HUES48 (cell line): Measurements from ENCODE around the gene DGLUCY.
"Not testable (repeated sequence)": the region's sequence is repeated elsewhere in the genome, so short reads cannot be mapped to it uniquely, and the experiment has no call there.

Experiments used
- H3K27ac ChIP-seq: one replicate; pipeline ENCODE4 v1.7.0; 2013; ENCODE audit warnings: low read depth, low read length, inconsistent platforms
- H3K27me3 ChIP-seq: 2 replicates; pipeline ENCODE4 v1.6.1; 2013; ENCODE audit warnings: mild to moderate bottlenecking, low read length; ENCODE audit not compliant: control insufficient read depth, insufficient read depth
- H3K36me3 ChIP-seq: 2 replicates; pipeline ENCODE4 v1.6.1; 2013; ENCODE audit warnings: low read length; ENCODE audit not compliant: control insufficient read depth, insufficient read depth
- H3K4me1 ChIP-seq: 2 replicates; pipeline ENCODE4 v1.6.1; 2013; ENCODE audit warnings: mild to moderate bottlenecking, low read length; ENCODE audit not compliant: control insufficient read depth, insufficient read depth
- H3K4me3 ChIP-seq: 2 replicates; pipeline ENCODE4 v1.5.1; 2013; ENCODE audit warnings: mild to moderate bottlenecking, low read depth, low read length
- H3K9ac ChIP-seq: 2 replicates; pipeline ENCODE4 v1.6.1; 2013; ENCODE audit warnings: mild to moderate bottlenecking, low read depth, low read length, moderate library complexity
- H3K9me3 ChIP-seq: 2 replicates; pipeline ENCODE4 v1.6.1; 2013; ENCODE audit warnings: low read length; ENCODE audit not compliant: control insufficient read depth, insufficient read depth

The DGLUCY gene

GRCh38 chr14:91235841-91236240, 122.0 kb downstream of the DGLUCY start:
- H3K27ac ChIP-seq = no peak overlapping the region

DNA sequence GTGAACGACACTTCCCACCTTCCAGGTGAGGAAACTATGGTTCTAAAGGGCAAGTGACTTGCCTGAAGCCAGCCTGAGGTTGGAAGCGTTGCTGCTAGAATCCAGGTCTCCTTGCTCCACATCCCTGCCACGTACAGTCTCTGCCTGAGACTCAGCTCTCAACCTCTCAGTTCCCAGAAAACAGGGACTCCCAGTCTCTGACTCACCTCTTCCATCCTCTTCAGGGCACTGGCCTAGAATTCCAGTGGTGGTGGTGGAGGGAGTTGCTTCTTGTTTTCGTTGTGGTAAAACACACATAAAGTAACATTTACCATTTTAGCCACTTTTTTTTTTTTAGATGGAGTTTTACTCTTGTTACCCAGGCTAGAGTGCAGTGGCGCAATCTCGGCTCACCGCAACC, 123.3 kb downstream of the DGLUCY start:
- H3K27ac ChIP-seq = no peak overlapping the region
- no peak overlapping the region for H3K4me3 ChIP-seq
- no peak overlapping the region for H3K9ac ChIP-seq
- H3K9me3 ChIP-seq = 0 out of 2 replicates have a peak, but pooled peaks cover 2% of the 10 kb centered on the region
- no peaks in the 10 kb centered on the region for H3K4me1 ChIP-seq
- H3K36me3 ChIP-seq = no peaks in the 10 kb centered on the region
- H3K27me3 ChIP-seq = no peaks in the 10 kb centered on the region

More at GRCh38 chr14:91235841-91236240, 122.0 kb downstream of the DGLUCY start:
- 0 out of 2 replicates have a peak, but pooled peaks cover 2% of the 10 kb centered on the region for H3K9me3 ChIP-seq
- no peaks in the 10 kb centered on the region for H3K27me3 ChIP-seq
- no peaks in the 10 kb centered on the region for H3K4me1 ChIP-seq
- H3K9ac ChIP-seq = no peak overlapping the region
- H3K4me3 ChIP-seq = no peak overlapping the region
- H3K36me3 ChIP-seq = no peaks in the 10 kb centered on the region

DNA sequence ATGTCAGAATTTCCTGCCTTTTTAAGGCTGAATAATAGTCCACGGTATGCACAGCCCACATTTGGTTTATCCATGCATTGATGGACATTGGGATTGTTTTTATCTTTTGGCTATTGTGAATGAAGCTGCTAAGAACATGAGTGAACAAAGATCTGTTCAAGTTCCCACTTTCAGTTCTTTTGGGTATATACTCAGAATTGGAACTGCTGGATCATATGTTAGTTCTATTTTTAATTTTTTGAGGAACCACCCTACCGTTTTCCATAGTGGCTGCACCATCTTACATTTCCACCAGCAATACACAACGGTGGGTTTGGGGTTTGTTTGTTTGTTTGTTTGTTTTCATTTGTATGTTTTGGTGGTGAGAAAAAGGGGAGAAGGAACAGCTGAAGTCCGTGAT, 124.2 kb downstream of the DGLUCY start:
- no peak overlapping the region for H3K27ac ChIP-seq
- no peaks in the 10 kb centered on the region for H3K36me3 ChIP-seq
- no peaks in the 10 kb centered on the region for H3K4me1 ChIP-seq
- H3K27me3 ChIP-seq = no peaks in the 10 kb centered on the region
- no peak overlapping the region for H3K9ac ChIP-seq
- 0 out of 2 replicates have a peak, but pooled peaks cover 2% of the 10 kb centered on the region for H3K9me3 ChIP-seq
- H3K4me3 ChIP-seq = no peak overlapping the region

DNA sequence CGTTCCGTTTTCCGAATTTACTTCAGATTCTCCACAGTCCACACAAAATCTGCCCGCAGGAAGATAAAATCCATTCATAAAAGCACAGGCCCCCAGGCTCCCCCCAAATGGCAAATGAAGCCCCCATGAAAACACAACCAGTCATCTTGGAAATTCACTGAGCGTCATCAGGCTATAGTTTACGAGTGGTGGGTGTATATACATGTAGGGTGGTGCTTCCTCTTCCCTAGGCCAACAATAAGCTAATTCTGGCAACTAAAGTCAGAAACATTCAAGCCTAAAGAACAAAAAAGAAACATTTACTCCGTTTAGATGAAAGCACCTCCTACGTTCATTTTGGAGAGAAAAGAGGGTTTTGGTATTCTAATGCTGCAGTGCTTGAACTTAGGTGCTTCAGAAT, 124.8 kb downstream of the DGLUCY start:
- no peaks in the 10 kb centered on the region for H3K36me3 ChIP-seq
- H3K27ac ChIP-seq = no peak overlapping the region
- no peaks in the 10 kb centered on the region for H3K4me1 ChIP-seq
- H3K27me3 ChIP-seq = no peaks in the 10 kb centered on the region
- 0 out of 2 replicates have a peak, but pooled peaks cover 2% of the 10 kb centered on the region for H3K9me3 ChIP-seq
- no peak overlapping the region for H3K4me3 ChIP-seq
- H3K9ac ChIP-seq = no peak overlapping the region

GRCh38 chr14:91241863-91242262, 128.0 kb downstream of the DGLUCY start:
- Histone ChIP-seq H3K27me3 (no peaks in the 10 kb centered on the region), H3K9me3 (0 out of 2 replicates have a peak, but pooled peaks cover 2% of the 10 kb centered on the region), H3K27ac (no peak overlapping the region), H3K36me3 (no peaks in the 10 kb centered on the region), H3K4me1 (0 out of 2 replicates have a peak, but pooled peaks cover 5% of the 10 kb centered on the region), H3K9ac (no peak overlapping the region), H3K4me3 (no peak overlapping the region)

GRCh38 chr14:91242635-91243034, 128.8 kb downstream of the DGLUCY start:
- H3K4me3 ChIP-seq = no peak overlapping the region
- H3K9ac ChIP-seq = no peak overlapping the region
- no peaks in the 10 kb centered on the region for H3K36me3 ChIP-seq
- H3K9me3 ChIP-seq = 0 out of 2 replicates have a peak, but pooled peaks cover 2% of the 10 kb centered on the region
- H3K27me3 ChIP-seq = no peaks in the 10 kb centered on the region
- H3K27ac ChIP-seq = no peak overlapping the region
- 0 out of 2 replicates have a peak, but pooled peaks cover 5% of the 10 kb centered on the region for H3K4me1 ChIP-seq

DNA sequence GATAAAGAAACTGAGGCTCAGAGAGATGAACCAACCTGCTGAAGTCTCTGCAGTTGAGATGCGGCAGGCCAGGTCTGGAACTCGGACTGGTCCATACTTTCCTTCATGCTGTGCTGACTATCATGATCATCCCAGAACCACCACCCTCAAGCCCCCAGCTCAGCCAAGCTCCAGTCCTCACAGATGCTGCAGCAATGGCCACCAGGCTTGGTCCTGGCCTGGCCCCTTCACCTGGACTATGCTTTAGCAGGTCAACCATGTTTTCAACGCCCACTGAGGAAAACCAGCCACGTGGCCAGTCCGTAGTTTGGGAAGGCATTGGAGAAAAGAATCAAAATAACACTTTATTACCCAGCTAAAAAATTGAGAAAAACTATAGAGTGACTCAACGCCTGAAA, 129.2 kb downstream of the DGLUCY start:
- Histone ChIP-seq H3K9me3 (0 out of 2 replicates have a peak, but pooled peaks cover 2% of the 10 kb centered on the region), H3K9ac (no peak overlapping the region), H3K4me1 (0 out of 2 replicates have a peak, but pooled peaks cover 5% of the 10 kb centered on the region), H3K27ac (no peak overlapping the region), H3K27me3 (no peaks in the 10 kb centered on the region), H3K4me3 (no peak overlapping the region), H3K36me3 (no peaks in the 10 kb centered on the region)

DNA sequence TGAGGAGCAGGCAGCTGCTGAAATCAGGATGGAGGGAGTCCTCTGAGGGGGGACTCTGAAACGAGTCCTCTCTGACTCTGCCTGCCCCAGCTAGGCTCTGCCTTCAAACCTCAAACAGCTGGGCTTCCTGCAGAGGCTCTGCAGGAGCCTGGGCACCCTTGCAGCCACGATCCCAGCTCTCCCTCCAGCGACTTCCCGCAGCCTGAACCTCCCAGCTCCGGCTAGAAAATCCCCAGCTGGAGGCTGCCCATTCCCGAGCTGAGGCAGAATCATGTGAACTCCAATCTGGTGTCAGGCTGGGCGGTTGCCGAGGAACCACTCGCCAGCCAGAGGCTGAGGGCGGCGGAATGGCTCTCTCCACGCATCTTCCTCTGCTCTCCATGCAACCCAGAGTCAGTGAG, 130.6 kb downstream of the DGLUCY start, which contains the start of gene GPR68:
Gene GPR68, minus strand, starts transcription at position 204 of the 401 bp plus-strand sequence. CDS start 9,654 bp downstream, outside the sequence.
- Histone ChIP-seq H3K4me1 (0 out of 2 replicates have a peak, but pooled peaks cover 5% of the 10 kb centered on the region), H3K4me3 (no peak within 1 kb of the TSS), H3K27me3 (no peaks in the 10 kb centered on the region), H3K36me3 (no peaks in the 10 kb centered on the region), H3K9me3 (no peaks in the 10 kb centered on the region), H3K9ac (no peak within 1 kb of the TSS), H3K27ac (no peak within 1 kb of the TSS)

DNA sequence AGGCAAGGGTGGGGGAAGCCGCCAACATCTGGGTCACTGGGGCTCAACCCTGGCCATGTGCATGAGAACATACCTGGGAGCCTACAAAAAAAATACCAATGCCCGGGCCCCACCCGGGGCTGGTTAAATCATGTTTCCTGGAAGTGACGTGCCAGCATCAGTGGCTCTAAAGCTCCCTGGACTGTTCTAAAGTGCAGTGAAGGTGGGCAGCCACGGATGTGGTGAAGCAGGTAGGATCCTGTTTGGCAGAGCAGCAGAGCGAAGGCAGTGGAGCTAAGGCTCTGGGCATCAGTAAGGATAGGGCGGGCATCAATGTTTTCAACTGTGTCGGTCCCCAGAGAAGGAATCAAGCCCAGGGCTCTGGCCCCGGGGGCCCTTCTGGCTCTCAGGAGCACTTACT, 131.2 kb downstream of the DGLUCY start:
- no peaks in the 10 kb centered on the region for H3K9me3 ChIP-seq
- 0 out of 2 replicates have a peak, but pooled peaks cover 5% of the 10 kb centered on the region for H3K4me1 ChIP-seq
- H3K9ac ChIP-seq = no peak overlapping the region
- H3K27me3 ChIP-seq = no peaks in the 10 kb centered on the region
- no peak overlapping the region for H3K4me3 ChIP-seq
- no peak overlapping the region for H3K27ac ChIP-seq
- H3K36me3 ChIP-seq = no peaks in the 10 kb centered on the region

GRCh38 chr14:91245616-91246015, 131.7 kb downstream of the DGLUCY start:
- not testable (repeated sequence) for H3K9me3 ChIP-seq, H3K4me1 ChIP-seq

DNA sequence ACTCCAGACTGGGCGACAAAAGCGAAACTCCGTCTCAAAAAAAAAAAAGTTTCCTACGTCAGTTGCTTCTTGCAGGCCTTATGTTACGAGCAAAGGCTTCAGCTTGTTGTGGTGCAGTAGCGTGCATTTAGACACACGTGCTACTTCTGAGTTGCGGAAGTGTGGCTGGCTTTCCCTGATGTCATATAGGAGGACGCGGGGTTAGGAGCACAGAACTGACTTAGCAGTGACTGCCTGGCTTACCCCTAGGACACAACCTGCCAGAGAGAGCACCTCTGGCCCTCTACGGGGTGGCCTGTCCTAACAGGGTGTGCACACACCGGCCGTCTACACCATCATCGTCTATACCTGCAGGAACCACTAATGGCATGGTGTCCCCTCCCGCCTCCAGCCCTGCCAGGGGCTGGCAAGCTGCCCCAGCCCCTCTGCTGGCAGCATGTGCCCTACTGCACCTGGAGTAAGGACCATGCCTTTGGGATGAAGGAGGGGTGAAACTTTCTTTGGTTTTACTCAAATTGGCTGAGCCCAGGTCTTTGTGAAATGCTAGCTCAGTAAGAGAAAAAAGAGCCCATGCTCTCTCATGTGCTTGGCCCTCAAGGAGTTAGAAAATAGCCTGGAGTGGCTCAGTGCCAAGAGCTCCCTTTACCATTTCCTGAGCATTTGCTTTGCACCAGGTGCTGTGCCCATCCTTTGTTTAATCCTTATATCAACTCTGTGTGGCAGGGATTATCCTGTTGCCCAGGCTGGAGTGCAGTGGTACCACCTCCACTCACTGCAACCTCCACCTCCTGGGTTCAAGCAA, 132.4 kb downstream of the DGLUCY start:
- no peaks in the 10 kb centered on the region for H3K9me3 ChIP-seq
- H3K27me3 ChIP-seq = no peaks in the 10 kb centered on the region
- H3K9ac ChIP-seq = no peak overlapping the region
- no peak overlapping the region for H3K27ac ChIP-seq
- no peaks in the 10 kb centered on the region for H3K36me3 ChIP-seq
- H3K4me1 ChIP-seq = 0 out of 2 replicates have a peak, but pooled peaks cover 5% of the 10 kb centered on the region
- no peak overlapping the region for H3K4me3 ChIP-seq

More at GRCh38 chr14:91245616-91246015, 131.7 kb downstream of the DGLUCY start:
- not testable (repeated sequence) for H3K27ac ChIP-seq, H3K4me3 ChIP-seq, H3K27me3 ChIP-seq, H3K36me3 ChIP-seq, H3K9ac ChIP-seq
